Neural progenitor cell (in vitro differentiated cells): ENCODE results near the gene FUNDC2.

Source experiments
- CTCF ChIP-seq: fragments of 200-600 bp; sonication (generic); IDR thresholded peaks from 2 replicates; pipeline ENCODE4 v1.5.1; 2017; ENCODE audit warnings: antibody characterized with exemption, mild to moderate bottlenecking
- EZH2 ChIP-seq: fragments of 200-600 bp; sonication (generic); IDR thresholded peaks from 2 replicates; pipeline ENCODE4 v1.6.1; 2017; ENCODE audit warnings: antibody characterized with exemption, mild to moderate bottlenecking, moderate library complexity

GRCh38 chrX:155070975-155071693, 44.5 kb downstream of the FUNDC2 start, which contains the start of the genes BRCC3, CMC4 and MTCP1:
- no peak for TF ChIP-seq CTCF
- no peak for TF ChIP-seq EZH2
